K562 (cell line): ENCODE measurements around the gene COQ8B. TPM values are rescaled to one million over a fixed set of nuclear protein-coding genes. Genes with fewer than 3 reads are reported as not detected.

Experiments
- ATAC-seq: fragments of 200-7000 bp; cut with Tn5 transposase; 3 replicates; pipeline ENCODE4 v1.9.1; 2020; ENCODE audit warnings: moderate library complexity
- BruUV-seq: library from RNA; stranded (reverse); fragments of 400-500 nt; replicated peaks from 2 replicates; lab custom pipeline; 2021; lab: Mats Ljungman, UMichigan
- CTCF ChIA-PET: fragments of 300-600 bp; formaldehyde crosslinking; extraction: SDS; loops from one replicate; lab custom pipeline; 2021; ENCODE audit warnings: low intra/inter-chr PET ratio; lab: Yijun Ruan, JAX
- POLR2A ChIA-PET: fragments of 300-600, 350-650 bp; sonication (Branson Sonifier 250); formaldehyde crosslinking; extraction: SDS; loops from one replicate; lab custom pipeline; 2021; ENCODE audit warnings: antibody characterized with exemption, inconsistent platforms; lab: Yijun Ruan, JAX
- DNase-seq, 4 experiments: peaks; one replicate each; pipeline versions ENCODE4 v3.0.0 to v3.0.0-alpha.2; 2011 to 2018; ENCODE audit warnings: low spot score in 3 of 4, mixed read lengths in 3 of 4; ENCODE audit errors: extremely low read depth in 1 of 4
- FAIRE-seq: peaks from 2 replicates; lab custom pipeline; 2011; peaks lifted over from hg19 to GRCh38; lab: Jason Lieb, UNC
- H2AFZ ChIP-seq: 2 replicates; pipeline ENCODE4 v1.6.0; 2011; ENCODE audit warnings: low read depth, low read length, control low read depth, inconsistent platforms
- H3K27ac ChIP-seq: fragments of 200-600 bp; 3 replicates; pipeline ENCODE4 v1.8.0; 2011; ENCODE audit warnings: low read depth, mild to moderate bottlenecking, control low read depth, inconsistent platforms, low read length, moderate library complexity, mixed read lengths; ENCODE audit errors: extremely low read depth
- H3K27me3 ChIP-seq, 2 experiments: fragments of 300-600 bp in 1 of 2; 2 replicates in 1 of 2; 3 replicates in 1 of 2; pipeline versions ENCODE4 v1.6.0 to v1.8.0; 2011; ENCODE audit warnings: inconsistent platforms in 2 of 2, low read length in 2 of 2, mild to moderate bottlenecking in 1 of 2, mixed read lengths in 1 of 2, moderate library complexity in 1 of 2; ENCODE audit not compliant: control insufficient read depth in 2 of 2, insufficient read depth in 2 of 2
- H3K36me3 ChIP-seq: fragments of 300-600 bp; 3 replicates; pipeline ENCODE4 v1.8.0; 2011; ENCODE audit warnings: mild to moderate bottlenecking, low read length, inconsistent platforms; ENCODE audit not compliant: control insufficient read depth, insufficient read depth
- H3K4me1 ChIP-seq, 2 experiments: fragments of 200-600 bp in 1 of 2; replicated peaks in 1 of 2; 2 replicates in 1 of 2; 3 replicates in 1 of 2; pipeline versions ENCODE4 v1.5.1 to v1.8.0; 2011; ENCODE audit warnings: inconsistent platforms in 2 of 2, low read length in 2 of 2, mild to moderate bottlenecking in 1 of 2, mixed read lengths in 1 of 2, moderate library complexity in 1 of 2; ENCODE audit not compliant: control insufficient read depth in 2 of 2, insufficient read depth in 2 of 2
- H3K4me2 ChIP-seq: 2 replicates; pipeline ENCODE4 v1.6.1; 2011; ENCODE audit warnings: low read length, control low read depth, inconsistent platforms, mixed read lengths; ENCODE audit not compliant: insufficient read depth
- H3K4me3 ChIP-seq: fragments of 200-600 bp; sonication (generic), shearing (Covaris generic); 2 replicates; pipeline ENCODE4 v1.5.1; 2016; ENCODE audit warnings: control low read depth, inconsistent platforms
- H3K79me2 ChIP-seq: fragments of 200-600 bp; 3 replicates; pipeline ENCODE4 v1.8.0; 2011; ENCODE audit warnings: low read length, inconsistent platforms; ENCODE audit not compliant: control insufficient read depth, insufficient read depth
- H3K9ac ChIP-seq, 2 experiments: 2 replicates each; pipeline versions ENCODE4 v1.6.0 to v1.6.1; 2011; ENCODE audit warnings: low read depth in 2 of 2, low read length in 2 of 2, control low read depth in 1 of 2, inconsistent platforms in 1 of 2, mild to moderate bottlenecking in 1 of 2, mixed read lengths in 1 of 2; ENCODE audit not compliant: insufficient read depth in 1 of 2
- H3K9me1 ChIP-seq: one replicate; pipeline ENCODE4 v1.6.0; 2011; ENCODE audit warnings: inconsistent platforms, mild to moderate bottlenecking, low read length, moderate library complexity; ENCODE audit not compliant: control insufficient read depth, insufficient read depth
- H3K9me3 ChIP-seq: replicated peaks from 2 replicates; pipeline ENCODE4 v1.5.1; 2011; ENCODE audit warnings: low read depth, low read length, inconsistent platforms; ENCODE audit not compliant: control insufficient read depth, insufficient read depth
- H4K20me1 ChIP-seq: replicated peaks from 2 replicates; pipeline ENCODE4 v1.6.1; 2011; ENCODE audit warnings: low read length, inconsistent platforms, mixed read lengths; ENCODE audit not compliant: control insufficient read depth, insufficient read depth
- CREB1 ChIP-seq, 2 experiments: sonication (generic) in 1 of 2; formaldehyde crosslinking in 1 of 2; IDR thresholded peaks; 2 replicates each; pipeline versions ENCODE4 v1.6.1 to v1.8.0; 2012 to 2022; ENCODE audit warnings: inconsistent platforms in 1 of 2, mild to moderate bottlenecking in 1 of 2, missing genetic modification reagents in 1 of 2, moderate library complexity in 1 of 2
- ESRRB ChIP-seq: fragments of 250-450 bp; sonication (Bioruptor Pico); IDR thresholded peaks from 2 replicates; pipeline ENCODE4 v1.5.0; 2020; ENCODE audit warnings: mild to moderate bottlenecking, moderate library complexity, borderline replicate concordance
- NUFIP1 ChIP-seq: fragments of 450-650 bp; IDR thresholded peaks from 2 replicates; pipeline ENCODE4 v1.6.1; 2018; ENCODE audit not compliant: partially characterized antibody
- POLR2AphosphoS2 ChIP-seq: IDR thresholded peaks from 2 replicates; pipeline ENCODE4 v1.6.1; 2012; ENCODE audit warnings: low read length, improper control_type of control experiment
- POLR2G ChIP-seq: fragments of 200-400 bp; formaldehyde crosslinking; IDR thresholded peaks from 2 replicates; pipeline ENCODE4 v1.6.1; 2017; ENCODE audit warnings: low read depth, mild to moderate bottlenecking, antibody characterized with exemption, low read length, moderate library complexity
- PRMT5 ChIP-seq: sonication (generic); formaldehyde crosslinking; IDR thresholded peaks from 2 replicates; pipeline ENCODE4 v1.5.0; 2020; ENCODE audit warnings: missing genetic modification reagents
- RBFOX2 ChIP-seq: fragments of 200-400 bp; formaldehyde crosslinking; IDR thresholded peaks from 2 replicates; pipeline ENCODE4 v1.6.1; 2017; ENCODE audit warnings: low read depth, mild to moderate bottlenecking, low read length, moderate library complexity
- SLC30A9 ChIP-seq: fragments of 250-450 bp; sonication (Bioruptor Pico); IDR thresholded peaks from 2 replicates; pipeline ENCODE4 v1.8.0; 2022; ENCODE audit warnings: mild to moderate bottlenecking, moderate library complexity
- SOX6 ChIP-seq: fragments of 450-650 bp; IDR thresholded peaks from 2 replicates; pipeline ENCODE4 v1.6.1; 2014; ENCODE audit warnings: mild to moderate bottlenecking
- TARDBP ChIP-seq: fragments of 450-650 bp; IDR thresholded peaks from 2 replicates; pipeline ENCODE4 v1.6.1; 2016
- USF1 ChIP-seq: sonication (generic); formaldehyde crosslinking; IDR thresholded peaks from 2 replicates; pipeline ENCODE4 v1.9.0; 2022; ENCODE audit warnings: mild to moderate bottlenecking, missing genetic modification reagents
- ZBTB33 ChIP-seq: sonication (generic); formaldehyde crosslinking; IDR thresholded peaks from 2 replicates; pipeline ENCODE4 v1.8.1; 2023; ENCODE audit warnings: mild to moderate bottlenecking, missing genetic modification reagents
- ZNF184 ChIP-seq: sonication (generic); formaldehyde crosslinking; IDR thresholded peaks from 2 replicates; pipeline ENCODE4 v1.5.0; 2020; ENCODE audit warnings: missing genetic modification reagents
- ZNF347 ChIP-seq: fragments of 450-650 bp; formaldehyde crosslinking; IDR thresholded peaks from 2 replicates; pipeline ENCODE4 v1.4.0; 2020; ENCODE audit warnings: low read depth, mild to moderate bottlenecking, moderate library complexity
- WGBS: fragments of 100-300 bp; shearing (Covaris generic); methylation state at CpG from one replicate; pipeline ENCODE4 v1.1.6; 2016; ENCODE audit warnings: low coverage, mixed read lengths; ENCODE audit not compliant: insufficient coverage; ENCODE audit errors: missing lambda C conversion rate; 5-methylcytosine and 5-hydroxymethylcytosine counted together
- in situ Hi-C: fragments of 300-500 bp; cut with MboI; formaldehyde crosslinking; loops from 4 replicates; pipeline ENCODE4 v1.15.0; 2018; ENCODE audit warnings: inconsistent platforms, mixed read lengths
- intact Hi-C: fragments of 100-400 bp; cut with micrococcal nuclease; formaldehyde crosslinking; loops from 2 replicates; pipeline ENCODE4 v1.14.2; 2022
- polyA plus RNA-seq, 8 experiments: library from polyadenylated mRNA; depleted of rRNA in 4 of 8; stranded (reverse) in 5 of 8; unstranded in 3 of 8; fragments of >200 nt; fragmentation: Nextera tagmentation in 2 of 8; fragmentation: Illumina TruSeq in 1 of 8; extraction: Ambion mirVana in 2 of 8; extraction: Trizol in 1 of 8; gene quantifications; 2 replicates each; pipeline versions ENCODE4 v1.2.1 to v1.2.3, GENCODE V29; 2011 to 2014; ENCODE audit warnings: inconsistent platforms in 1 of 8, missing spikeins in 1 of 8
- total RNA-seq, 7 experiments: library from RNA; depleted of rRNA in 6 of 7; stranded (reverse); fragments of >200 nt in 6 of 7; fragmentation: Illumina TruSeq in 2 of 7; extraction: Trizol in 2 of 7; gene quantifications; 2 replicates each; pipeline versions ENCODE4 v1.2.1 to v1.2.3, GENCODE V29; 2011 to 2021; ENCODE audit warnings: low replicate concordance in 1 of 7

The COQ8B gene
- total and polyA plus RNA-seq, 9 of the 15 experiments (the other 6 are each of a cell fraction or from before 2014, with no cell fraction given): 0.41 to 32.3 (median 12.9) TPM

GRCh38 chr19:40685016-40685526 is 31.6 kb downstream of the COQ8B start:
- H3K4me3 ChIP-seq: no peak overlapping the region
- H3K4me1 ChIP-seq: peaks cover 24 to 34% of the 10 kb centered on the region in 2 experiments; a peak in 4 of 5 replicates
- 0 out of 2 replicates have a peak, but pooled peaks cover 4% of the 10 kb centered on the region for H4K20me1 ChIP-seq
- H3K9me3 ChIP-seq: no peaks in the 10 kb centered on the region; the same call in 1 of the 2 replicates
- WGBS: 84% methylated on average over 3 of the region's 3 CpGs
- BruUV-seq: no TSS peak
- H3K27me3 ChIP-seq: no peaks in the 10 kb centered on the region
- peaks cover 6% of the 10 kb centered on the region for H3K9me1 ChIP-seq
- H3K9ac ChIP-seq: peak overlapping the region in 1 of 2 experiments; percentile 31; a peak in 1 of 4 replicates
- H3K36me3 ChIP-seq: peaks cover 47% of the 10 kb centered on the region; the same call in 2 of the 3 replicates
- no peak overlapping the region for H3K4me2 ChIP-seq
- FAIRE-seq (no peak), ATAC-seq (no peak), DNase-seq (no peak)
- no peak overlapping the region for H3K27ac ChIP-seq
- TF ChIP-seq CREB1 (IDR thresholded peaks at IDR 0.05) (no peak), CREB1 (CRISPR knock-in tag; IDR thresholded peaks at IDR 0.05) (no peak), USF1 (peak; percentile 12; the same call in 1 of the 2 replicates)
- in situ Hi-C loops: no loop called here
- POLR2A ChIA-PET: interaction anchor here (0.6 kb wide), 1 partner anchor 1708 kb away, joined by 3 read pairs; no protein-coding TSS in a partner anchor
- peaks cover 31% of the 10 kb centered on the region for H3K79me2 ChIP-seq
- intact Hi-C loops: no loop called here
- CTCF ChIA-PET: no interaction called here
- no peak overlapping the region for H2AFZ ChIP-seq

- Histone ChIP-seq H3K27ac (no peak overlapping the region), H3K4me2 (no peak overlapping the region), H3K27me3 (no peaks in the 10 kb centered on the region), H4K20me1 (0 out of 2 replicates have a peak, but pooled peaks cover 4% of the 10 kb centered on the region), H3K4me3 (no peak overlapping the region), H3K9me1 (peaks cover 6% of the 10 kb centered on the region), H3K9ac (no peak overlapping the region), H3K79me2 (peaks cover 23% of the 10 kb centered on the region), H3K4me1 (peaks cover 23 to 26% of the 10 kb centered on the region in 2 experiments; a peak in 4 of 5 replicates), H3K36me3 (peaks cover 54% of the 10 kb centered on the region; the same call in 2 of the 3 replicates), H2AFZ (no peak overlapping the region), H3K9me3 (no peaks in the 10 kb centered on the region; the same call in 1 of the 2 replicates)
- DNase-seq (no peak), ATAC-seq (no peak), FAIRE-seq (no peak)
- intact Hi-C loops: no loop called here
- CTCF ChIA-PET: no interaction called here
- in situ Hi-C loops: no loop called here
- BruUV-seq: no TSS peak
- POLR2A ChIA-PET: interaction anchor here (0.6 kb wide), 1 partner anchor 29 kb away, joined by 3 read pairs; no protein-coding TSS in a partner anchor
- 83% methylated on average over 11 of the region's 32 CpGs for WGBS
- no peak for TF ChIP-seq POLR2AphosphoS2
- TF ChIP-seq POLR2G: peak; percentile 34; the same call in 1 of the 2 replicates
- TF ChIP-seq RBFOX2: no peak
- no peak for TF ChIP-seq NUFIP1
- no peak for TF ChIP-seq SOX6
- TF ChIP-seq ZNF347: no peak
- no peak for TF ChIP-seq ZNF184
- TF ChIP-seq TARDBP: no peak
- 0 out of 2 replicates have a peak, but pooled peaks have one; percentile 30 for TF ChIP-seq ZBTB33 (CRISPR knock-in tag)
- TF ChIP-seq SLC30A9 (CRISPR knock-in tag): no peak
- TF ChIP-seq ESRRB (CRISPR knock-in tag): no peak
- TF ChIP-seq PRMT5 (CRISPR knock-in tag): no peak
Measured at GRCh38 chr19:40684280-40684679, 32.4 kb downstream of the COQ8B start.
